ENCODE data around the gene RTBDN. TPM values are rescaled to one million over a fixed set of nuclear protein-coding genes. Genes with fewer than 3 reads are reported as not detected.
A peak's percentile ranks its signal among the peaks of the same experiment; 100 is the strongest.

Gene RTBDN
- polyA plus RNA-seq, 1 of the 3 experiments (the other 2 are of a cell fraction) = 0.72 TPM

GRCh38 chr19:12801466-12802266 lies 32.7 kb downstream of the RTBDN start, which contains the start of the genes PRDX2 and THSD8 (continued):
- TF ChIP-seq ELF1 (IDR thresholded peaks at IDR 0.05) = no peak
- no peak for TF ChIP-seq ZBTB33 (IDR thresholded peaks at IDR 0.05; ENCODE audit: borderline replicate concordance, low read depth)
- no peak for TF ChIP-seq RCOR1 (IDR thresholded peaks at IDR 0.05; ENCODE audit: low read length)
- TF ChIP-seq FOXJ3 (CRISPR knock-in tag; IDR thresholded peaks at IDR 0.05) = no peak
- TF ChIP-seq EP300 (IDR thresholded peaks at IDR 0.05; ENCODE audit: borderline replicate concordance in 1 of 2, low read depth in 1 of 2, low read length in 1 of 2) = peak in 1 of 2 experiments; percentile 47; a peak in 1 of 4 replicates
- TF ChIP-seq NFIC (IDR thresholded peaks at IDR 0.05; ENCODE audit: borderline replicate concordance) = no peak
- peak; percentile 74; the same call in 1 of the 2 replicates for TF ChIP-seq TAF1 (IDR thresholded peaks at IDR 0.05; ENCODE audit: borderline replicate concordance, low read depth, low read length)
- TF ChIP-seq FOSL2 (IDR thresholded peaks at IDR 0.05; ENCODE audit: borderline replicate concordance, low read depth) = no peak
- no peak for TF ChIP-seq RXRA (IDR thresholded peaks at IDR 0.05; ENCODE audit: borderline replicate concordance, low read depth)
- TF ChIP-seq MXI1 (IDR thresholded peaks at IDR 0.05; ENCODE audit: low read depth, low read length) = peak; percentile 16

GRCh38 chr19:12800923-12801465 lies 33.4 kb downstream of the RTBDN start:
- Histone ChIP-seq H3K9me3 (no peaks in the 10 kb centered on the region), H3F3A (replicated peaks; ENCODE audit: insufficient read depth) (peaks cover 17% of the 10 kb centered on the region), H3K4me3 (ENCODE audit: low read depth in 2 of 2, low read length in 1 of 2) (peak overlapping the region; percentile 74 to 95), H3K27me3 (ENCODE audit: insufficient read depth) (no peaks in the 10 kb centered on the region), H3K36me3 (replicated peaks in 1 of 2; ENCODE audit: control insufficient read depth in 1 of 2, insufficient read depth in 2 of 2, low read length in 1 of 2) (peaks cover 4 to 8% of the 10 kb centered on the region in 2 experiments), H2AFZ (ENCODE audit: low read depth) (peak overlapping the region; percentile 98), H3K9me2 (no peaks in the 10 kb centered on the region), H3K4me2 (peak overlapping the region; percentile 100), H3K79me2 (ENCODE audit: insufficient read depth) (peaks cover 10% of the 10 kb centered on the region), H3K27ac (ENCODE audit: low read depth in 2 of 2, low read length in 1 of 2) (peak overlapping the region in 1 of 2 experiments; percentile 74; a peak in 2 of 4 replicates), H4K20me1 (ENCODE audit: insufficient read depth) (no peaks in the 10 kb centered on the region), H3K9ac (peak overlapping the region; percentile 80), H3K4me1 (ENCODE audit: control insufficient read depth in 1 of 2, insufficient read depth in 2 of 2, low read depth in 1 of 2, low read length in 1 of 2) (peaks cover 8 to 23% of the 10 kb centered on the region in 2 experiments; a peak in 1 of 4 replicates)
- DNase-seq = peak; percentile 57
- no peak for TF ChIP-seq TEAD4 (IDR thresholded peaks at IDR 0.05; ENCODE audit: borderline replicate concordance, insufficient read depth)
- no peak for TF ChIP-seq USF1 (IDR thresholded peaks at IDR 0.05; ENCODE audit: borderline replicate concordance, low read depth)
- TF ChIP-seq FOSL2 (IDR thresholded peaks at IDR 0.05; ENCODE audit: borderline replicate concordance, low read depth) = no peak
- TF ChIP-seq IRF3 (IDR thresholded peaks at IDR 0.05; ENCODE audit: low read depth, low read length) = no peak
- TF ChIP-seq MAX (IDR thresholded peaks at IDR 0.05; ENCODE audit: low read depth) = no peak
- no peak for TF ChIP-seq TCF12 (IDR thresholded peaks at IDR 0.05)
- no peak for TF ChIP-seq CHD2 (IDR thresholded peaks at IDR 0.05; ENCODE audit: low read length, partially characterized antibody)
- TF ChIP-seq CTCF (IDR thresholded peaks at IDR 0.05) = no peak
- TF ChIP-seq EZH2phosphoT487 (IDR thresholded peaks at IDR 0.05; ENCODE audit: borderline replicate concordance, low read depth) = no peak
- no peak for TF ChIP-seq TAF1 (IDR thresholded peaks at IDR 0.05; ENCODE audit: borderline replicate concordance, low read depth, low read length)
- TF ChIP-seq FOXM1 (IDR thresholded peaks at IDR 0.05; ENCODE audit: low read depth) = no peak
- CTCF ChIA-PET = interaction anchor here (0.8 to 17.1 kb wide), 8 partner anchors 9 to 49 kb away, joined by 3 to 447 read pairs (median 7); partner anchors contain the start of genes HOOK2 and JUNB
- WGBS (ENCODE audit: low lambda C conversion rate) = 37% methylated on average over 21 of the region's 38 CpGs
- POLR2A ChIA-PET = interaction anchor here (1.4 to 2.6 kb wide), 2 partner anchors 9 to 23 kb away, joined by 5 to 20 read pairs; partner anchors contain the start of gene JUNB

Measured in SK-N-SH (cell line).